GM13976 (cell line): ENCODE results near the gene PPP2R2B.

ENCODE experiments used
- DNase-seq: peaks from one replicate; pipeline ENCODE4 v3.0.0; 2012; ENCODE audit warnings: low spot score
- in situ Hi-C: fragments of 300-500 bp; cut with MboI; formaldehyde crosslinking; loops from one replicate; pipeline ENCODE4 v1.12.0; 2022; ENCODE audit warnings: low sequenced_read_pairs, mixed read lengths, inconsistent platforms; ENCODE audit not compliant: unreplicated experiment
- TF ChIP-seq, protein P1 (sequence below): IDR thresholded peaks from 2 replicates; pipeline ENCODE4 v1.5.1; 2012; ENCODE audit warnings: borderline replicate concordance, mild to moderate bottlenecking; ENCODE audit not compliant: insufficient read depth; ENCODE audit errors: extremely low read depth, missing control alignments, control extremely low read depth

PPP2R2B gene

DNA sequence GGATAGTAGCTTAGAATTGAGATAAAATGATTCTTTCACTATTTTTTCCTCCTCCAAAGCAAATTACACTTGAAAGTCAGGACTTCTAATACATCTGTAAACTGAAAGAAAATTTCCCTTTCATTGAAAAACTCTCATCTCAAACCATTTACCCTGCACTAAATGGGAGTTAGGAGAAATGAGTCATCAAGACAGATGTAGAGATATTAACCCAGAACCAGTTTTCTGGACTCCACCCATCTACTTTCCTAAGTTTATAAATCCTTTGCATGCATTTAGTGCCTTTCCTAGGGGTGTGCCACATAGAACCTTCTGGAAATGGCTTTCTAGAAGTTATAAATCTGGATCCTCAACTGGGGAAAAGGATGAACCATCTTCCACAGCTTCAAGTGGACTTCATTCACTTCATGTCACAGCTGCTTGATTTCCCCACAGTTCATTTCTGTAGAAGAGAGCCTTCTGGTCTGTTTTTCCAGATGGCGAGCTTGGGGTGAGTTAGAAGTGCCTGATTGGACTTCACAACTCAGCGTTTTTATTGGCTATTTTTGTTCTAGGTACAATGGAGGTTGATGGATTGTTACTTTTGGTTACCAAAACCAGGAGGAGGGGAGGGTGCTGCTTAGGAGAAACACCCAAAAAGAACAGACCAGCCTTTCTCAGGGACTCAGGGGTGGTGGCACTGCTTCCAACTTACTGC is 290.1 kb downstream of the PPP2R2B start:
- no peak for DNase-seq
- in situ Hi-C loops, result no loop called here
- TF ChIP-seq, protein P1, sequence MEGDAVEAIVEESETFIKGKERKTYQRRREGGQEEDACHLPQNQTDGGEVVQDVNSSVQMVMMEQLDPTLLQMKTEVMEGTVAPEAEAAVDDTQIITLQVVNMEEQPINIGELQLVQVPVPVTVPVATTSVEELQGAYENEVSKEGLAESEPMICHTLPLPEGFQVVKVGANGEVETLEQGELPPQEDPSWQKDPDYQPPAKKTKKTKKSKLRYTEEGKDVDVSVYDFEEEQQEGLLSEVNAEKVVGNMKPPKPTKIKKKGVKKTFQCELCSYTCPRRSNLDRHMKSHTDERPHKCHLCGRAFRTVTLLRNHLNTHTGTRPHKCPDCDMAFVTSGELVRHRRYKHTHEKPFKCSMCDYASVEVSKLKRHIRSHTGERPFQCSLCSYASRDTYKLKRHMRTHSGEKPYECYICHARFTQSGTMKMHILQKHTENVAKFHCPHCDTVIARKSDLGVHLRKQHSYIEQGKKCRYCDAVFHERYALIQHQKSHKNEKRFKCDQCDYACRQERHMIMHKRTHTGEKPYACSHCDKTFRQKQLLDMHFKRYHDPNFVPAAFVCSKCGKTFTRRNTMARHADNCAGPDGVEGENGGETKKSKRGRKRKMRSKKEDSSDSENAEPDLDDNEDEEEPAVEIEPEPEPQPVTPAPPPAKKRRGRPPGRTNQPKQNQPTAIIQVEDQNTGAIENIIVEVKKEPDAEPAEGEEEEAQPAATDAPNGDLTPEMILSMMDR, result no peak

DNA sequence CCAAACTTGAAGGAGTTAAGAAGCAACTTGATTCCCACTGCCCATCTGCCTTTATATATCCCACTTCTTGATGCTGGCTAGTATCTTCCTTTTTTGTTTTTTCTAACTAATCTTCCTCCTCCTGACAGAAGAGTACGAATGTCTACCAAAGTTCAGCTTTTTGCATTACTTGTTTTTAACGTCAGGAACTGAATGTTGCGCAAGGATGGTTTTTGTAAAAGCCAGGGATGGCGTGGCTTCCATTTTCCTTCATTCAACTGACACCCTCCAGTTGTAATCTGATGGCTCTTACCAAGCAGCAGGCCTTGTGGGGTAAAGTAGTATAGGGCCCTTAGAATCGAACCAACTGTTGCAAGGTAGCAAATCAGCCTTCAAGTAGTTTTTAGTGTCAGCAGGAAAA is 291.8 kb downstream of the PPP2R2B start:
- no peak for DNase-seq
- in situ Hi-C loops, result no loop called here
- TF ChIP-seq, protein P1, result no peak

- in situ Hi-C loops, result no loop called here
- no peak for DNase-seq
- TF ChIP-seq, protein P1, result no peak
Observed at GRCh38 chr5:146584750-146585149, 293.8 kb downstream of the PPP2R2B start.

GRCh38 chr5:146582051-146582596 is 296.4 kb downstream of the PPP2R2B start:
- DNase-seq, result no peak
- in situ Hi-C loops, result no loop called here
- TF ChIP-seq, protein P1, result no peak

DNA sequence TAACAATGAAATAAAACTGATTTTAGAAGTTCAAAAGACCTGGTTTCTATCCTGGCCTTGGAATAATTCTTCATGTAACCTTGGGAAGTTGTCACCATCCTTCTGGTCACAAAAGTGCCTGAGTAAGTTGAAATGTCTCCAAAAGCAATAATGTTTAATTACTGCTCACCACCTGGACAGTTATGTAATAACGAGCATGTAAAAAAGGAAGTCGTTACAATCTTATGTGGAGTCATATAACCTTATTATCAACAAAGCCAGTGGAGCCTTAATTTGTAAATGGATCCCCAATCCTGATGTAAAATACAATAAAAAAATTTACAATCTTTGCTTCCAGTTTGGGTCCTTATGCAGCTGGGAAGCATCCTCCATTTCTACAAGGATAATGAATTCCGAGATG is 298.3 kb downstream of the PPP2R2B start:
- in situ Hi-C loops, result no loop called here
- DNase-seq, result no peak
- TF ChIP-seq, protein P1, result no peak

GRCh38 chr5:146574713-146575112 is 303.8 kb downstream of the PPP2R2B start:
- in situ Hi-C loops, result no loop called here
- DNase-seq, result no peak
- TF ChIP-seq, protein P1, result no peak
